MM.1S (cell line): ENCODE measurements around the gene TAF1D.

Experiments
- EZH2 ChIP-seq: fragments of 300-600 bp; sonication (generic); optimal IDR thresholded peaks from 2 replicates; pipeline ENCODE3; 2017; ENCODE audit warnings: low read depth, mild to moderate bottlenecking, antibody characterized with exemption, low read length, mixed read lengths
- TF ChIP-seq, protein P1 (sequence below): fragments of 300-600 bp; sonication (generic); IDR thresholded peaks from 2 replicates; pipeline ENCODE4 v1.5.1; 2016; ENCODE audit warnings: antibody characterized with exemption, low read length, mixed read lengths

DNA sequence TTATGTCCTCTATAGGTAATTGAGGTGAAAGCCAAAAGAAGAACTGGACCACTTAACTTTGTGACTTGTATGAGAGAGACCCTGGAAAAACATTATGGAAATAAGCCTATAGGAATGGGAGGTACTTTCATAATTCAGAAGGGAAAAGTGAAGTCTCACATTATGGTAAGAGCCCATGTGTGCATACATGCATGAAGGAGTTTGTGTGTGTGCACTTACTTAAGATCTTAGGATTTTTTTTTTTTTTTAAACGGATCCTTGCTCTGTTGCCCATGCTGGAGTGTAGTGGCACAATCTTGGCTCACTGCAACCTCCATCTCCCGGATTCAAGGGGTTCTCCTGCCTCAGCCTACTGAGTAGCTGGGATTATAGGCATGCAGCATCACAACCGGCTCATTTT, 16.0 kb upstream of the TAF1D start:
- TF ChIP-seq, protein P1, sequence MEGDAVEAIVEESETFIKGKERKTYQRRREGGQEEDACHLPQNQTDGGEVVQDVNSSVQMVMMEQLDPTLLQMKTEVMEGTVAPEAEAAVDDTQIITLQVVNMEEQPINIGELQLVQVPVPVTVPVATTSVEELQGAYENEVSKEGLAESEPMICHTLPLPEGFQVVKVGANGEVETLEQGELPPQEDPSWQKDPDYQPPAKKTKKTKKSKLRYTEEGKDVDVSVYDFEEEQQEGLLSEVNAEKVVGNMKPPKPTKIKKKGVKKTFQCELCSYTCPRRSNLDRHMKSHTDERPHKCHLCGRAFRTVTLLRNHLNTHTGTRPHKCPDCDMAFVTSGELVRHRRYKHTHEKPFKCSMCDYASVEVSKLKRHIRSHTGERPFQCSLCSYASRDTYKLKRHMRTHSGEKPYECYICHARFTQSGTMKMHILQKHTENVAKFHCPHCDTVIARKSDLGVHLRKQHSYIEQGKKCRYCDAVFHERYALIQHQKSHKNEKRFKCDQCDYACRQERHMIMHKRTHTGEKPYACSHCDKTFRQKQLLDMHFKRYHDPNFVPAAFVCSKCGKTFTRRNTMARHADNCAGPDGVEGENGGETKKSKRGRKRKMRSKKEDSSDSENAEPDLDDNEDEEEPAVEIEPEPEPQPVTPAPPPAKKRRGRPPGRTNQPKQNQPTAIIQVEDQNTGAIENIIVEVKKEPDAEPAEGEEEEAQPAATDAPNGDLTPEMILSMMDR, result no peak
- no peak for TF ChIP-seq EZH2
